ENCODE measurements around the gene GFAP. TPM values are rescaled to one million over a fixed set of nuclear protein-coding genes. Genes with fewer than 3 reads are reported as not detected.

Gene GFAP
- total RNA-seq, 1 donor from 2014 or later, result not detected

GRCh38 chr17:44877121-44877520, 38.2 kb downstream of the GFAP start:
- DNase-seq (ENCODE audit: low read depth), result no peak
- Histone ChIP-seq H3K4me3 (ENCODE audit: low read depth, low read length) (no peak overlapping the region), H3K27me3 (ENCODE audit: control insufficient read depth, insufficient read depth, low read length) (no peaks in the 10 kb centered on the region), H3K36me3 (ENCODE audit: control insufficient read depth, insufficient read depth, low read length) (no peaks in the 10 kb centered on the region)
- TF ChIP-seq, protein P1, sequence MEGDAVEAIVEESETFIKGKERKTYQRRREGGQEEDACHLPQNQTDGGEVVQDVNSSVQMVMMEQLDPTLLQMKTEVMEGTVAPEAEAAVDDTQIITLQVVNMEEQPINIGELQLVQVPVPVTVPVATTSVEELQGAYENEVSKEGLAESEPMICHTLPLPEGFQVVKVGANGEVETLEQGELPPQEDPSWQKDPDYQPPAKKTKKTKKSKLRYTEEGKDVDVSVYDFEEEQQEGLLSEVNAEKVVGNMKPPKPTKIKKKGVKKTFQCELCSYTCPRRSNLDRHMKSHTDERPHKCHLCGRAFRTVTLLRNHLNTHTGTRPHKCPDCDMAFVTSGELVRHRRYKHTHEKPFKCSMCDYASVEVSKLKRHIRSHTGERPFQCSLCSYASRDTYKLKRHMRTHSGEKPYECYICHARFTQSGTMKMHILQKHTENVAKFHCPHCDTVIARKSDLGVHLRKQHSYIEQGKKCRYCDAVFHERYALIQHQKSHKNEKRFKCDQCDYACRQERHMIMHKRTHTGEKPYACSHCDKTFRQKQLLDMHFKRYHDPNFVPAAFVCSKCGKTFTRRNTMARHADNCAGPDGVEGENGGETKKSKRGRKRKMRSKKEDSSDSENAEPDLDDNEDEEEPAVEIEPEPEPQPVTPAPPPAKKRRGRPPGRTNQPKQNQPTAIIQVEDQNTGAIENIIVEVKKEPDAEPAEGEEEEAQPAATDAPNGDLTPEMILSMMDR (IDR thresholded peaks at IDR 0.05; ENCODE audit: insufficient read depth, low read length, poor library complexity, severe bottlenecking), result no peak

DNA sequence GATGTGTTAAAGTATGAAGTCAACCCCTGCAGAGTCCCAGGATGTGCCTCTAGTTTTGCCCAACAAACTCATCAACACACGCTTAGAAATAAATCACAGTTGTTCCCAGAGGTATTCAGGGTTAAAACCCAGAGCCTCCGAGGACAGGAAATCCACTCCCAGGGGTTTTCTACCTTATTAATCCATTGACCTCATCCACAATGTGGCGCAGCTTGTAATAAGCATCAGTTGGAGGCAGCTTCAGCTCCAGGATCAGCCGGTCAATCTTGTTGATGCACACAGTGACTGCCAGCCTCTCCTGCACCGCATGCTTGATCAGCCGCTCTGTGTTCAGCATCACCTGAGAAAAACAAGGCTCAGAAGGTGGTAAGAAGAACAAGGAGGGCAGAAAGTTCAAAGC, 39.5 kb downstream of the GFAP start:
- DNase-seq (ENCODE audit: low read depth), result no peak
- Histone ChIP-seq H3K27me3 (ENCODE audit: control insufficient read depth, insufficient read depth, low read length) (no peaks in the 10 kb centered on the region), H3K36me3 (ENCODE audit: control insufficient read depth, insufficient read depth, low read length) (peaks cover 1% of the 10 kb centered on the region), H3K4me3 (ENCODE audit: low read depth, low read length) (no peak overlapping the region)
- TF ChIP-seq, protein P1 (IDR thresholded peaks at IDR 0.05; ENCODE audit: insufficient read depth, low read length, poor library complexity, severe bottlenecking), result no peak

- Histone ChIP-seq H3K36me3 (ENCODE audit: control insufficient read depth, insufficient read depth, low read length) (peaks cover 1% of the 10 kb centered on the region), H3K27me3 (ENCODE audit: control insufficient read depth, insufficient read depth, low read length) (no peaks in the 10 kb centered on the region), H3K4me3 (ENCODE audit: low read depth, low read length) (no peak overlapping the region)
- DNase-seq (ENCODE audit: low read depth), result no peak
- TF ChIP-seq, protein P1 (IDR thresholded peaks at IDR 0.05; ENCODE audit: insufficient read depth, low read length, poor library complexity, severe bottlenecking), result no peak
Observed at GRCh38 chr17:44872131-44872768, 43.0 kb downstream of the GFAP start.

GRCh38 chr17:44871556-44871955, 43.7 kb downstream of the GFAP start:
- no peaks in the 10 kb centered on the region for H3K27me3 ChIP-seq (ENCODE audit: control insufficient read depth, insufficient read depth, low read length)
- no peak for DNase-seq (ENCODE audit: low read depth)
- peaks cover 1% of the 10 kb centered on the region for H3K36me3 ChIP-seq (ENCODE audit: control insufficient read depth, insufficient read depth, low read length)
- H3K4me3 ChIP-seq (ENCODE audit: low read depth, low read length), result no peak overlapping the region
- TF ChIP-seq, protein P1 (IDR thresholded peaks at IDR 0.05; ENCODE audit: insufficient read depth, low read length, poor library complexity, severe bottlenecking), result no peak

DNA sequence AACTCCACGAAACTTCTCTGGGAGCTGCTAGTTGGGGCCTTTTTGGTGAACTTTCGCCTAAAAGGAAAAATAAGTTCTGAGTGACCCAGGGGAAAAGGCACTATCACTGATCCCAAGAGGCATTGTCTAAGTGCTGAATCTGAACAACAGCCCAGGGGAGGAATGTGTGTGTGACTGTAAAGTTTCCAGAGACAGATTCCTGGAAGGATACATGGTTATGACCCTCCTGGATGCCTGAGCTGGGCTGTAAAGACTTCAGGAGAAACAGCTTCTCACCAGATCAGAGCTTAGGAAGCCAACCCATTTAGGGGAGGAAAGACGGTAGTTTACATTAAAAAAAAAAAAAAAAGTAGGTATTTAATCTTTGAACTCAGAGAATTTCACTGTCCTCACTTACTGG, 47.5 kb downstream of the GFAP start:
- DNase-seq (ENCODE audit: low read depth), result no peak
- TF ChIP-seq, protein P1 (IDR thresholded peaks at IDR 0.05; ENCODE audit: insufficient read depth, low read length, poor library complexity, severe bottlenecking), result no peak
- Histone ChIP-seq H3K4me3 (ENCODE audit: low read depth, low read length) (no peak overlapping the region), H3K36me3 (ENCODE audit: control insufficient read depth, insufficient read depth, low read length) (peaks cover 7% of the 10 kb centered on the region), H3K27me3 (ENCODE audit: control insufficient read depth, insufficient read depth, low read length) (no peaks in the 10 kb centered on the region)

DNA sequence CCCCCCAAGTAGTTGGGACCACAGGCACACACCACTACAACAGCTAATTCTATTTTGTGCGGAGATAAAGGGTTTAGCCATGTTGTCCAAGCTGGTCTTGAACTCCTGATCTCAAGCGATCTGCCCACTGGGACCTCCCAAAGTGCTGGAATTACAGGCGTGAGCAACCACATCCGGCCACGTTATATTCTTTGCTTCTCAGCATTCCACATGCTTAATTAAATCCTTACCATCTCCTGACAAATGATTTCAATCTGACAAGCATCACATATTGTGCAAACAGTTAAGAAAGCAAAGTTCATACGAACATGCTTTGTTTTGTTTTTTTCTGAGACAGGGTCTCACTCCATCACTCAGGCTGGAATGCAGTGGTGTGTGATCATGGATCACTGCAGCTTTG, 49.4 kb downstream of the GFAP start:
- TF ChIP-seq, protein P1 (IDR thresholded peaks at IDR 0.05; ENCODE audit: insufficient read depth, low read length, poor library complexity, severe bottlenecking), result no peak
- no peaks in the 10 kb centered on the region for H3K27me3 ChIP-seq (ENCODE audit: control insufficient read depth, insufficient read depth, low read length)
- peaks cover 5% of the 10 kb centered on the region for H3K36me3 ChIP-seq (ENCODE audit: control insufficient read depth, insufficient read depth, low read length)
- H3K4me3 ChIP-seq (ENCODE audit: low read depth, low read length), result no peak overlapping the region
- no peak for DNase-seq (ENCODE audit: low read depth)
